BJ (cell line): Measurements from ENCODE around the gene EFNA4. TPM values are rescaled to one million over a fixed set of nuclear protein-coding genes. Genes with fewer than 3 reads are reported as not detected.
A peak's percentile ranks its signal among the peaks of the same experiment; 100 is the strongest.

Source experiments
- CTCF ChIA-PET: fragments of 350-600 bp; formaldehyde crosslinking; extraction: SDS; loops from one replicate; lab custom pipeline; 2021; ENCODE audit warnings: antibody characterized with exemption, inconsistent platforms; lab: Yijun Ruan, JAX
- POLR2A ChIA-PET: fragments of 300-600 bp; sonication (Branson Sonifier 250); formaldehyde crosslinking; extraction: SDS; loops from one replicate; lab custom pipeline; 2021; ENCODE audit warnings: antibody characterized with exemption; lab: Charles Lee
- DNase-seq: peaks from one replicate; pipeline ENCODE4 v3.0.0-alpha.2; 2011; ENCODE audit warnings: low read depth
- H3K27me3 ChIP-seq: 2 replicates; pipeline ENCODE4 v1.6.0; 2011; ENCODE audit warnings: low read length; ENCODE audit not compliant: control insufficient read depth, insufficient read depth
- H3K36me3 ChIP-seq: 2 replicates; pipeline ENCODE4 v1.5.1; 2011; ENCODE audit warnings: low read length; ENCODE audit not compliant: control insufficient read depth, insufficient read depth
- H3K4me3 ChIP-seq: 2 replicates; pipeline ENCODE4 v1.5.1; 2011; ENCODE audit warnings: low read depth, mild to moderate bottlenecking, control low read depth, low read length
- CTCF ChIP-seq: IDR thresholded peaks from 2 replicates; pipeline ENCODE4 v1.5.1; 2011; ENCODE audit warnings: low read depth, mild to moderate bottlenecking, control low read depth, inconsistent platforms, low read length, moderate library complexity; ENCODE audit not compliant: insufficient read depth
- polyA minus RNA-seq: library from RNA; depleted of rRNA, polyadenylated mRNA; stranded (reverse); fragments of >200 nt; gene quantifications from 2 replicates; pipeline ENCODE4 v1.2.3, GENCODE V29; 2011; rRNA and poly(A)+ RNA removed
- polyA plus RNA-seq: library from polyadenylated mRNA; depleted of rRNA; stranded (reverse); fragments of >200 nt; gene quantifications from 2 replicates; pipeline ENCODE4 v1.2.3, GENCODE V29; 2011; rRNA removed

Gene EFNA4
- polyA plus RNA-seq = 6.6 and 12.4 TPM in 2 replicates
- polyA minus RNA-seq = 3.9 and 4.4 TPM in 2 replicates

GRCh38 chr1:155063550-155064110 lies at the start of gene EFNA4:
Gene EFNA4 (plus strand): TSS chr1:155063740. CDS start chr1:155063824, 84 bp downstream.
- ChIA-PET POLR2A (no interaction called here), CTCF (interaction anchor here (0.6 to 17.0 kb wide), 12 partner anchors 9 to 208 kb away, joined by 3 to 168 read pairs (median 6); partner anchors contain the start of genes ADAM15, EFNA3, KRTCAP2 and PBXIP1)
- Histone ChIP-seq H3K27me3 (no peaks in the 10 kb centered on the region), H3K4me3 (peak within 1 kb of the TSS; percentile 78), H3K36me3 (peaks cover 4% of the 10 kb centered on the region)
- no peak for DNase-seq
- TF ChIP-seq CTCF = no peak

- no peak for TF ChIP-seq CTCF
- no peak for DNase-seq
- POLR2A ChIA-PET = no interaction called here
- Histone ChIP-seq H3K36me3 (peaks cover 9% of the 10 kb centered on the region), H3K4me3 (no peak overlapping the region), H3K27me3 (no peaks in the 10 kb centered on the region)
- CTCF ChIA-PET = interaction anchor here (1.4 to 10.2 kb wide), 4 partner anchors 9 to 70 kb away, joined by 3 to 95 read pairs (median 39); partner anchors contain the start of genes LENEP and ZBTB7B
These were observed 48.6 kb upstream of the EFNA4 start for GRCh38 chr1:155014709-155015508.

GRCh38 chr1:155015527-155016230 lies 47.9 kb upstream of the EFNA4 start:
- ChIA-PET CTCF (interaction anchor here (1.2 to 10.2 kb wide), 10 partner anchors 8 to 79 kb away, joined by 3 to 95 read pairs (median 6); partner anchors contain the start of genes ADAM15, LENEP, PMVK and SHC1), POLR2A (no interaction called here)
- Histone ChIP-seq H3K36me3 (peaks cover 9% of the 10 kb centered on the region), H3K4me3 (no peak overlapping the region), H3K27me3 (no peaks in the 10 kb centered on the region)
- no peak for TF ChIP-seq CTCF
- DNase-seq = no peak

- TF ChIP-seq CTCF = no peak
- H3K36me3 ChIP-seq = peaks cover 8% of the 10 kb centered on the region
- ChIA-PET CTCF (interaction anchor here (1.1 to 10.2 kb wide), 18 partner anchors 9 to 80 kb away, joined by 3 to 95 read pairs (median 8); partner anchors contain the start of genes ADAM15, DCST1, DCST2 and LENEP), POLR2A (no interaction called here)
- no peak for DNase-seq
- no peaks in the 10 kb centered on the region for H3K27me3 ChIP-seq
- H3K4me3 ChIP-seq = no peak overlapping the region
These were observed 47.2 kb upstream of the EFNA4 start for GRCh38 chr1:155016231-155016831.
